Stomach smooth muscle (tissue), 2 donors: ENCODE data around the gene MYCN.

Experiments used
- H3K27ac ChIP-seq: one replicate; pipeline ENCODE4 v1.7.0; 2013; ENCODE audit warnings: mild to moderate bottlenecking, low read length, inconsistent platforms
- H3K27me3 ChIP-seq, 2 donors: one replicate each; pipeline ENCODE4 v1.7.0; 2013; ENCODE audit warnings: low read length in 2 of 2; ENCODE audit not compliant: insufficient read depth in 2 of 2, control insufficient read depth in 1 of 2
- H3K36me3 ChIP-seq, 2 donors: one replicate each; pipeline ENCODE4 v1.7.0; 2013; ENCODE audit warnings: low read length in 2 of 2; ENCODE audit not compliant: control insufficient read depth in 2 of 2, insufficient read depth in 2 of 2
- H3K4me1 ChIP-seq: one replicate; pipeline ENCODE4 v1.7.0; 2013; ENCODE audit warnings: low read length; ENCODE audit not compliant: control insufficient read depth, insufficient read depth
- H3K4me3 ChIP-seq, 2 donors: one replicate each; pipeline ENCODE4 v1.7.0; 2013; ENCODE audit warnings: low read length in 2 of 2
- H3K9ac ChIP-seq, 2 donors: one replicate each; pipeline ENCODE4 v1.7.0; 2013; ENCODE audit warnings: low read length in 2 of 2, mild to moderate bottlenecking in 1 of 2
- H3K9me3 ChIP-seq, 2 donors: one replicate each; pipeline ENCODE4 v1.7.0; 2013; ENCODE audit warnings: low read length in 2 of 2; ENCODE audit not compliant: control insufficient read depth in 2 of 2
- donor health status: healthy.
- donor health status: Pancreatic carcinoma.

Gene MYCN

DNA sequence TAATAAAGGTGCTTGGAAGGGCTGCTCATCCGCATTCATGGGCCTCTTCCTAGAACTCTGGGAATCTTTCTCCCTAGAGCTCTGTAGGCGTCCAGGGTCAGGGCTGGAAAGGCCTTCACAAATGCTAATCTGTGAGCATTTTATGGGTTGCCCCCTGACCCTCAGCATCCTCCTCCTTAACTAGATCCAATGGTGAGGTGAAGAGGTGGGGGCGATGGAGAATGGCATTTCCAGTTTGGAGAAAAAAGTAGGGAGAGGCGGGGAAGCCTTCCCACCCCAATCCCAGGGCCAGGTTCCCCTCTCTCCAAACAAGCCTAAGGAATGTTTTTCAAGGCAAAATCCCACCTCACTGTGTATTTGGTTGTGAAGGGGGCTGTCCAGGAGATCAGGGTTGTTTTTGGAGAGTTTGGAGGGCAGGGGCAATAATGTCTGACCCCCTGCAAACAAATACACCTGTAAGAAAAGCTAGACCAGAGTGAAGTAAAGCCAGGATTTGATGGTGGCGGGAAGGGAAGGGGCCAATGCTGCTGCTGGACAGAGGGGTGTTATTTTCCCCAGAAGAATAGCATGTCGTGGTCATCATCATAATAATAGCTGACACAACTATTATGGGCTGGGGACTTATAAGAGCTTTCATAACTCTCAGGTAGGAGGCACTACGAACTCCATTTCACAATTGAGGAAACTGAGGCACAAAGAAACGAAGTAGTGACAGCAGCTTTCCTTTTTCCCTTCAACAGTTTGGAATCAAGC is 1.4 kb upstream of the MYCN start:
- no peak overlapping the region for H3K27ac ChIP-seq
- H3K9me3 ChIP-seq: no peaks in the 10 kb centered on the region
- peak overlapping the region; percentile 73 to 75 for H3K4me3 ChIP-seq
- no peaks in the 10 kb centered on the region for H3K36me3 ChIP-seq
- peaks cover 35% of the 10 kb centered on the region for H3K4me1 ChIP-seq
- H3K9ac ChIP-seq: no peak overlapping the region
- peaks cover 30% of the 10 kb centered on the region in 2 donors for H3K27me3 ChIP-seq

DNA sequence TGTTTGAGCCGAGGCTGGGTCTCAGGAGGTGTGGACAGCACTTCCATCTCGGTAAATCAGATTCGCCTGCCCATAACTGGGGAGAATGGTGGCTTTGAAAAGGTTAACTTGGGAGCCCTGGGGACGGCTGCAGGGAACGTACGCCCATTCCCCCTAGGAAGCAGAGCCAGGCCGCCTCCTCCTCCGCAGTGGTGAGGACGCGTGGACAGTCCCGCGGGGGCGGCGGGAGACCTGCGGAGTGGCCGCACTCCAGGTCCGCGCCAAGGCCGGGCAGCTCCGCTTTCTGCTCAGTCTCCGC is 845 bp upstream of the MYCN start:
- peaks cover 30% of the 10 kb centered on the region in 2 donors for H3K27me3 ChIP-seq
- H3K9me3 ChIP-seq: no peaks in the 10 kb centered on the region
- H3K4me1 ChIP-seq: peaks cover 35% of the 10 kb centered on the region
- H3K27ac ChIP-seq: no peak overlapping the region
- H3K4me3 ChIP-seq: peak overlapping the region; percentile 73 to 75
- no peaks in the 10 kb centered on the region for H3K36me3 ChIP-seq
- no peak overlapping the region for H3K9ac ChIP-seq

DNA sequence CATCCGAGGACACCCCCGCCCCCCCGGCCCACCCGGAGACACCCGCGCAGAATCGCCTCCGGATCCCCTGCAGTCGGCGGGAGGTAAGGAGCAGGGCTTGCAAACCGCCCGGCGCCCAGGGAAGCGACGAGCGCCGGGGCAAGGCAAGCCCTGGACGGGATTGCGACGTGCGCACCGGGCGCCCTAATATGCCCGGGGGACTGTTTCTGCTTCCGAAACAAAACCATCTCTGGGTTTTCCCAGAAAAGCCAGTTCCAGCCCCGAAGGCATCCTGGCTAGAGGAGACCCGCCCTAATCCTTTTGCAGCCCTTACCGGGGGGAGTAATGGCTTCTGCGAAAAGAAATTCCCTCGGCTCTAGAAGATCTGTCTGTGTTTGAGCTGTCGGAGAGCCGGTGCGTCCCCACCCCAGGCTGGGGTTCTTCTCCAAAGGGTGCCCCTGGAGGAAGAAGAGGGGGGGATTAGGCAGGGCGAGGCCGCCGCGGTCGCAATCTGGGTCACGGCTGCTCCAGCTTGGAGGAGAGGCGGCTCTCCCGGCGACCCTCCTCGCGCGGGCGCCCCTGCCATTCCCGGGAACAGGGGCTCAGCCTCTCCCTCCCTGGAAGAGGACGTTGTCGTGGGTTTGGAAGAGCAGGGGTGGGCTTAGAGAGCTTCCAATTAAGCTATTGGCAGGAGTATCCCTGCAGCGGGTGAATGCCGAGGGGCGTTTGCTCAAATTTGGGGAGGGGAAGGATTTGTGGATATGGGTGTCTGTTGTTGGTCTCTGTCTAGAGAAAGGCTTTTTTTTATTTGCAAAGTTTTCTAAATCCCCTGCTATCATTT is 521 bp downstream of the MYCN start:
- Histone ChIP-seq H3K4me3 (peak overlapping the region; percentile 46 to 75), H3K36me3 (no peaks in the 10 kb centered on the region), H3K9ac (no peak overlapping the region), H3K27me3 (peaks cover 30% of the 10 kb centered on the region in 2 donors), H3K4me1 (peaks cover 35% of the 10 kb centered on the region), H3K9me3 (no peaks in the 10 kb centered on the region), H3K27ac (no peak overlapping the region)

DNA sequence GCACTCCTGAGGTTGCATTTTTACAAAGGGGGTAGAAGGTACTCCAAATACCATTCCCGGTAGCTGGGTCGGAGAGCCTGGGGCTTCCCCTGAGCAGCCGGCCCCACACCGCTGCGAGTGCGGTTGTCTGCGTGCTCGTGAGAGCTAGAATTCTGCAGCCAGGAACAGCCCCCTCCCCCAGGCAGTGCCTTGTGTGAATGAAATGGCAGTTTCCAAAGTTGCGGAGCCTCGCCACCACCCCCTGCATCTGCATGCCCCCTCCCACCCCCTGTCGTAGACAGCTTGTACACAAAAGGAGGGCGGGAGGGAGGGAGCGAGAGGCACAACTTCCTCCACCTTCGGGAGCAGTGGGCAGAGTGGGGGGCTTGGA is 1.1 kb downstream of the MYCN start:
- Histone ChIP-seq H3K27me3 (peaks cover 30% of the 10 kb centered on the region in 2 donors), H3K36me3 (no peaks in the 10 kb centered on the region), H3K9ac (no peak overlapping the region), H3K4me3 (peak overlapping the region in 1 of 2 donors; percentile 75), H3K4me1 (peaks cover 35% of the 10 kb centered on the region), H3K9me3 (no peaks in the 10 kb centered on the region), H3K27ac (no peak overlapping the region)

DNA sequence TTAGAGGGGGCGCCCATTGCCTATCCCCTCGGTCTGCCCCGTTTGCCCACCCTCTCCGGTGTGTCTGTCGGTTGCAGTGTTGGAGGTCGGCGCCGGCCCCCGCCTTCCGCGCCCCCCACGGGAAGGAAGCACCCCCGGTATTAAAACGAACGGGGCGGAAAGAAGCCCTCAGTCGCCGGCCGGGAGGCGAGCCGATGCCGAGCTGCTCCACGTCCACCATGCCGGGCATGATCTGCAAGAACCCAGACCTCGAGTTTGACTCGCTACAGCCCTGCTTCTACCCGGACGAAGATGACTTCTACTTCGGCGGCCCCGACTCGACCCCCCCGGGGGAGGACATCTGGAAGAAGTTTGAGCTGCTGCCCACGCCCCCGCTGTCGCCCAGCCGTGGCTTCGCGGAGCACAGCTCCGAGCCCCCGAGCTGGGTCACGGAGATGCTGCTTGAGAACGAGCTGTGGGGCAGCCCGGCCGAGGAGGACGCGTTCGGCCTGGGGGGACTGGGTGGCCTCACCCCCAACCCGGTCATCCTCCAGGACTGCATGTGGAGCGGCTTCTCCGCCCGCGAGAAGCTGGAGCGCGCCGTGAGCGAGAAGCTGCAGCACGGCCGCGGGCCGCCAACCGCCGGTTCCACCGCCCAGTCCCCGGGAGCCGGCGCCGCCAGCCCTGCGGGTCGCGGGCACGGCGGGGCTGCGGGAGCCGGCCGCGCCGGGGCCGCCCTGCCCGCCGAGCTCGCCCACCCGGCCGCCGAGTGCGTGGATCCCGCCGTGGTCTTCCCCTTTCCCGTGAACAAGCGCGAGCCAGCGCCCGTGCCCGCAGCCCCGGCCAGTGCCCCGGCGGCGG is 1.7 kb downstream of the MYCN start:
- peak overlapping the region; percentile 57 to 75 for H3K4me3 ChIP-seq
- H3K27me3 ChIP-seq: peaks cover 30% of the 10 kb centered on the region in 2 donors
- H3K27ac ChIP-seq: no peak overlapping the region
- H3K9ac ChIP-seq: no peak overlapping the region
- H3K4me1 ChIP-seq: peaks cover 35% of the 10 kb centered on the region
- H3K9me3 ChIP-seq: no peaks in the 10 kb centered on the region
- H3K36me3 ChIP-seq: no peaks in the 10 kb centered on the region

DNA sequence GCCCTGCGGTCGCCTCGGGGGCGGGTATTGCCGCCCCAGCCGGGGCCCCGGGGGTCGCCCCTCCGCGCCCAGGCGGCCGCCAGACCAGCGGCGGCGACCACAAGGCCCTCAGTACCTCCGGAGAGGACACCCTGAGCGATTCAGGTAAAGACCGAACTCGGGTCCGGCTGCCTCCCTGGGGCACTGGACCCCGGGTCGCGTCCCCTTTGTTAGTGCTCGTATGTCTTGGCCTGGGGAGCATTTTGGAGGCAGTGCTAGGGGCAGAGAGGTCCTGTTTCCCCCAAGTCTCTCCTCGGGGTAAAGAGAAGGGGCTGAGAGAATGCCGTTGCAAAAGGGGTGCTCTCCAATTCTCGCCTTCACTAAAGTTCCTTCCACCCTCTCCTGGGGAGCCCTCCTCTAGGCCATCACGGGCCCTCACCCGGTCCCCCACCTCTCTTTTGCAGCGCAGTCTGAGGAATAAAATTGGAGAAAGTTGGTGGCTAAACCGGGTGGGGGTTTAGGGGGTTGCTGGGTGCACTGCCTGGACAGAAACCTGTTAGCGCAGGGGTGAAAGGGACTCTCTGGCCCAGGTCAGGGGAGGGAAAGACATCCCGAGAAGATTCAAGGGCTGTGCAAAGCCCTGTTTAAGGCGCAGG is 2.5 kb downstream of the MYCN start:
- H3K36me3 ChIP-seq: no peaks in the 10 kb centered on the region
- peaks cover 35% of the 10 kb centered on the region for H3K4me1 ChIP-seq
- H3K4me3 ChIP-seq: no peak overlapping the region
- peaks cover 27 to 30% of the 10 kb centered on the region in 2 donors for H3K27me3 ChIP-seq
- H3K27ac ChIP-seq: no peak overlapping the region
- no peak overlapping the region for H3K9ac ChIP-seq
- no peaks in the 10 kb centered on the region for H3K9me3 ChIP-seq

DNA sequence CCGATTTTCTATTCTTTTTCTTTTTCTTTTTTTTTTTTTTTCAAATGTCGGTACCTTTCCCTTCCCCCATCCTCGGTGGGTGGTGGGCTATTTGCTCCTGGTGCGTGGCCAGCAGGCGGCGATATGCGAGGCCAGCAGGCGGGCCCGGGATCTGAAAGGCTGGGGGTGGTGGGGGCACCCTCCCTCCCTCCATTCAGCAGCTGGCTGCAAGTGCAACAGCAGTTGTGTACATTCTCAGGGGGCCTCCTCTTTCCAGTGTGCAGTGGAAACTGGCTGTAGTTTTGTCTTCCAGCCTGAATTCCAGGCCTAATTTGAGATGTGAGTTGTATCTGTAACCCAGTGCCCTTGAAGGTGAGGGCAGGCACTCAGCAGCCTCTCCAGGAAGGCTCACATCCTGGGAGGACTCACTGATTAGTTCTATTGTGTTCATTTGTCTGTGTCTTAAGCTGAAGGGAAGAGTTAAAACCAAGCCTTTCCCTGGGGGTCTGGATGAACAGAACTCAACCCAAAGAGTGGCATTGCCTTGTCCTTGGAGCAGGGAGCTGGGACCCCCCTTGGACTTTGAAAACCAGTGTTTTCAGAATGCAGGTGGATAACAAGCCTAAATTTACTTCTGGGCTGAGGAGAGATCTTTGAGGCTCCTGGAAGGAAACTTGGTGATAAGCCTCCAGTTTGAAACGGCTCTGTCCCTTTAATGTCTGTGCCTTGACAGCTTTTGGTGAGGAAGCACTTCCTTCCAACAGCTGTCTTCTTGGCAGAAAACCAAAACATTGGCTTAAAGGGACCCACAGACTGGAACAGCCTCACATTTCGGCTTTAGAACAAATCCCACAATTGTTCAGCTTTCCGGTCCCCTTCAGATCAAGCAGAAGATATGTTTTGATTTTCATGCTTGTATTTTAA is 3.3 kb downstream of the MYCN start:
- Histone ChIP-seq H3K27me3 (peaks cover 23 to 30% of the 10 kb centered on the region in 2 donors), H3K36me3 (no peaks in the 10 kb centered on the region), H3K27ac (no peak overlapping the region), H3K9ac (no peak overlapping the region), H3K4me3 (no peak overlapping the region), H3K4me1 (peaks cover 35% of the 10 kb centered on the region), H3K9me3 (no peaks in the 10 kb centered on the region)

DNA sequence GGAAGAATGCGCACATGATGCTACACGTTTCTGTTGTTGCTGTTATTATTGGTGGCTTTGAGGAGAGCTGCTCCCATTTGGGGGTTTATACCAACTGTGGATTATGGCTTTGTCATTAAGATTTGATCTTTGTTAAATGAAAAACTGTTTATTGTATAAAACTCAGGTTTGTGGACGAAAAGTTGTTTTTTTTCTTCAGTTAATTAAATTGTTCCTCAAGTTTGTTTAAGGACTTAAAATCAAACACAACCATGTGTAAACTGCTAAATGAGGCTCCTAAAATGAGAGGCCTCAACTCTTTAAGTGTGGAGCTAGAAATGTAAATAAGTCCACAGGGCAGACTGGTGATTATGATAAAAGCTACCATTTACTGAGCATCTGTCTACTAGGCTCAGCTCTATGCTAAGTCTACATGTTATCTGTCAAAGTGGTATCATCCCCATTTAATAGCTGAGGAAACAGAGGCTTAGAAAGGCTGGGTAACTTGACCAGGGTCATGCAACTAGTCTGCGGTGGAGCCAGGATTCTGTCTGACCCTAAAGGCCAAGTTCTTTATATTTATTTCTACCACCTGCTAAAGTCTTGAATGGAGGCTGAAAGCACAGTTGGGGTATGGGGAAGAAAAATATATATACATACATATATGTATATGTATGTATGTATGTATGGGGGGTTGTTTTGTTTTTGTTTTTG is 4.1 kb downstream of the MYCN start:
- H3K4me3 ChIP-seq: no peak overlapping the region
- no peaks in the 10 kb centered on the region for H3K36me3 ChIP-seq
- H3K4me1 ChIP-seq: peaks cover 35% of the 10 kb centered on the region
- no peaks in the 10 kb centered on the region for H3K9me3 ChIP-seq
- H3K27ac ChIP-seq: no peak overlapping the region
- peaks cover 19 to 24% of the 10 kb centered on the region in 2 donors for H3K27me3 ChIP-seq
- no peak overlapping the region for H3K9ac ChIP-seq

DNA sequence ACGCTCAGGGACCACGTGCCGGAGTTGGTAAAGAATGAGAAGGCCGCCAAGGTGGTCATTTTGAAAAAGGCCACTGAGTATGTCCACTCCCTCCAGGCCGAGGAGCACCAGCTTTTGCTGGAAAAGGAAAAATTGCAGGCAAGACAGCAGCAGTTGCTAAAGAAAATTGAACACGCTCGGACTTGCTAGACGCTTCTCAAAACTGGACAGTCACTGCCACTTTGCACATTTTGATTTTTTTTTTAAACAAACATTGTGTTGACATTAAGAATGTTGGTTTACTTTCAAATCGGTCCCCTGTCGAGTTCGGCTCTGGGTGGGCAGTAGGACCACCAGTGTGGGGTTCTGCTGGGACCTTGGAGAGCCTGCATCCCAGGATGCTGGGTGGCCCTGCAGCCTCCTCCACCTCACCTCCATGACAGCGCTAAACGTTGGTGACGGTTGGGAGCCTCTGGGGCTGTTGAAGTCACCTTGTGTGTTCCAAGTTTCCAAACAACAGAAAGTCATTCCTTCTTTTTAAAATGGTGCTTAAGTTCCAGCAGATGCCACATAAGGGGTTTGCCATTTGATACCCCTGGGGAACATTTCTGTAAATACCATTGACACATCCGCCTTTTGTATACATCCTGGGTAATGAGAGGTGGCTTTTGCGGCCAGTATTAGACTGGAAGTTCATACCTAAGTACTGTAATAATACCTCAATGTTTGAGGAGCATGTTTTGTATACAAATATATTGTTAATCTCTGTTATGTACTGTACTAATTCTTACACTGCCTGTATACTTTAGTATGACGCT is 5.8 kb downstream of the MYCN start:
- H3K4me3 ChIP-seq: no peak overlapping the region
- no peaks in the 10 kb centered on the region for H3K36me3 ChIP-seq
- H3K9me3 ChIP-seq: no peaks in the 10 kb centered on the region
- no peak overlapping the region for H3K27ac ChIP-seq
- peaks cover 10 to 17% of the 10 kb centered on the region in 2 donors for H3K27me3 ChIP-seq
- H3K4me1 ChIP-seq: peaks cover 22% of the 10 kb centered on the region
- no peak overlapping the region for H3K9ac ChIP-seq
